Daoy (cell line): ENCODE results near the gene LGALSL. TPM values are rescaled to one million over a fixed set of nuclear protein-coding genes. Genes with fewer than 3 reads are reported as not detected.

Experiments
- DNase-seq: peaks from one replicate; pipeline ENCODE4 v3.0.0-alpha.2; 2015; ENCODE audit warnings: low read depth
- total RNA-seq: library from RNA; depleted of rRNA; stranded (reverse); fragments of >200 nt; shearing (Covaris generic); gene quantifications from 2 replicates; pipeline ENCODE4 v1.2.3, GENCODE V29; 2014; rRNA removed

The LGALSL gene
- total RNA-seq, 1 experiment from 2014 or later: 1.3 TPM

GRCh38 chr2:64498438-64498837 is 44.5 kb downstream of the LGALSL start:
- no peak for DNase-seq

GRCh38 chr2:64500549-64500948 is 46.6 kb downstream of the LGALSL start:
- no peak for DNase-seq

- no peak for DNase-seq
Observed at GRCh38 chr2:64501946-64502345, 48.0 kb downstream of the LGALSL start.

GRCh38 chr2:64502860-64503259 is 48.9 kb downstream of the LGALSL start:
- DNase-seq: no peak

GRCh38 chr2:64504774-64505720 is 51.1 kb downstream of the LGALSL start:
- DNase-seq: no peak

- DNase-seq: no peak
Observed at GRCh38 chr2:64506686-64507085, 52.7 kb downstream of the LGALSL start.

Other genes starting within 250 kb of the LGALSL start
- 17.9 and 20.1 TPM in 2 replicates for gene AFTPH, start 70.2 kb downstream of the LGALSL start, total RNA-seq
- 4.1 and 5.8 TPM in 2 replicates for gene SERTAD2, start 199.8 kb downstream of the LGALSL start, total RNA-seq